GM19023 (cell line): ENCODE results near the gene BSPRY.
"Not testable (repeated sequence)": the region's sequence is repeated elsewhere in the genome, so short reads cannot be mapped to it uniquely, and the experiment has no call there.

ENCODE experiments used
- ATAC-seq: cut with Tn5 transposase; IDR thresholded peaks from one replicate; pipeline ENCODE4 v1.9.1; 2021; ENCODE audit warnings: mild to moderate bottlenecking, moderate library complexity; ENCODE audit not compliant: unreplicated experiment

The BSPRY gene

DNA sequence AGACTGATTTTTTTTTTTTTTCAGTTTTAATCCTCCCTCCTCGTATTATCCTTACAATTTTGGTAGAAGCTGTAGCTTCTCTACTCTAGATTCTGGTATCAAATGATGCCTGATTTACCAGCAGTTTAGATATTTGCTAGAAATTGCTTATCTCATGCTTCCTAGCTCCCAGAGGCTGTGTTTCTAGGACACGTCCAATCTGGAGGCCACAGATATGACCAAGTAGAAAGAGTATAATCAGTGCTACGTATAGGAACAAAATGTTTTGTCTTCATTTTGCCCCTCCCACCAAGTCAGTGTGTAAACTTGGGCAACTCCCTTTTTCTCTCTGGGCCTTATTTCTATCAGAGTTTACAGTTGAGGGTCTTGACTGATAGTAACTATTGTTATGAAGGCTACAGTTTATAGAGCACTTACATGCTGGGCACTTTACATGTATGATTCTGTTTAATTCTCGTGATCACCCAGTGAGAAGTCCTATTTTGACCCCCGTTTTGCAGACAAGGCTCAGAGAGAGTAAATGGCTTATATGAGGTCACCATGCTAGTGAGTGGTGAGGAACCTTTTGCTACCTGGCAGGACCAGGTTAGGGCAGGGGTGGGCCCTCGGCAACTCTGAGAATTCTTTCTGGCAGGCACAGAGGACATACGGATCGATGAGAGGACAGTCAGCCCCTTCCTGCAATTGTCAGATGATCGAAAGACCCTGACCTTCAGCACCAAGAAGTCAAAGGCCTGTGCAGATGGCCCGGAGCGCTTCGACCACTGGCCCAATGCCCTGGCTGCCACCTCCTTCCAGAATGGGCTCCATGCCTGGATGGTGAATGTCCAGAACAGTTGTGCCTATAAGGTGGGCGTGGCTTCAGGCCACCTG is 19.9 kb downstream of the BSPRY start:
- no peak for ATAC-seq

DNA sequence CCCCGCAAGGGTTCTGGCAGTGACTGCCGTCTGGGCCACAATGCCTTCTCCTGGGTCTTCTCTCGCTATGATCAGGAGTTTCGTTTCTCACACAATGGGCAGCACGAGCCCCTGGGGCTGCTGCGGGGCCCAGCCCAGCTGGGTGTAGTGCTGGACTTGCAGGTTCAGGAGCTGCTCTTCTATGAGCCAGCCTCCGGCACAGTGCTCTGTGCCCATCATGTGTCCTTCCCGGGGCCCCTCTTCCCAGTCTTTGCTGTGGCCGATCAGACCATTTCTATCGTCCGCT is 20.5 kb downstream of the BSPRY start:
- no peak for ATAC-seq

DNA sequence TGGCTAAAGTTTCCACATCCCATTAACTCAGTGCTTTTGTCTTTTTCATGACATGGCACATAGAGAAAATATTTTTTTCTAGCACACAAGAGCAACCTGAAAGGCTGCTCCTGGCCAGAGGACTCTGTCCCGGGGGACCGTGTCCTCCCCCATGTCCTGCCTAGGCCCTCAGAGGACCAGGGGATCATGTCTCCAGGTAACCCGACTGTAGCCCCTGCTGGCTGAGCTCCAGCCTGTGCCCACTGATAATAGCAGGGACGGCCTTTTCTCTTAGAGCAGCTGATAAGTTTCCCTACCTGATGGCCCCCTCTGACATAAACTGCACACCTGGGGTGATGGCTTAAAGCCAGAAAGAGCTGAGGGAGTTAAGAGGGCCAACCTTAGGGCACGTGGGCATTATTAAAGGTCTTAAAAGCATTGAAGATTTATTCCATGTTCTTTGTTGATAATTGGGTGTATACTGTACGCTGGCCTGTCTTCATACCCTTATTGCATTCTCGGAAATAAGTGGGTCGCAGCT is 21.5 kb downstream of the BSPRY start:
- ATAC-seq = no peak

- ATAC-seq = no peak
These were observed 22.7 kb downstream of the BSPRY start for GRCh38 chr9:113372059-113372458.

DNA sequence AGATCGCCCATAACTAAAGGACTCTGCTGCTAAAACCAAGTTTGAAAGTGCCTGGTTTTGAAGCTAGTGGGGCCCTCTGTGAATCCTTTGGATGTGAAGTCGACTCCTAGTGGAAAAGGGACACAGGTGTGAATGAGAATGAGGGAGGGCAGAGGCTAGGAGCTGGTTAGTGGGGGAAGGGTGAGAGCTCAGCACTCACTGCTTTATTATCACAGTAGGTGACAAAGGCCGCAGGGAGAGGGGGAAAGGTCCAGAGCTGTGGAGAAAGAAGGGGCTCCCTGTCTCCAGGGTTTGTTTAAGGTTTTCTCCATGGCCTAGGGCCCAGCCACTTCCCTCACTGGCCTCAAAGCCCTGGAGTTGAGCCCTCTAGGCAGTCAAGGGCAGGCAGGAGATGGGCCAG is 23.9 kb downstream of the BSPRY start:
- ATAC-seq = no peak

- no peak for ATAC-seq
These were observed 24.5 kb downstream of the BSPRY start for GRCh38 chr9:113373676-113374392.

- ATAC-seq = no peak
These were observed 26.0 kb downstream of the BSPRY start for GRCh38 chr9:113375057-113376023.

DNA sequence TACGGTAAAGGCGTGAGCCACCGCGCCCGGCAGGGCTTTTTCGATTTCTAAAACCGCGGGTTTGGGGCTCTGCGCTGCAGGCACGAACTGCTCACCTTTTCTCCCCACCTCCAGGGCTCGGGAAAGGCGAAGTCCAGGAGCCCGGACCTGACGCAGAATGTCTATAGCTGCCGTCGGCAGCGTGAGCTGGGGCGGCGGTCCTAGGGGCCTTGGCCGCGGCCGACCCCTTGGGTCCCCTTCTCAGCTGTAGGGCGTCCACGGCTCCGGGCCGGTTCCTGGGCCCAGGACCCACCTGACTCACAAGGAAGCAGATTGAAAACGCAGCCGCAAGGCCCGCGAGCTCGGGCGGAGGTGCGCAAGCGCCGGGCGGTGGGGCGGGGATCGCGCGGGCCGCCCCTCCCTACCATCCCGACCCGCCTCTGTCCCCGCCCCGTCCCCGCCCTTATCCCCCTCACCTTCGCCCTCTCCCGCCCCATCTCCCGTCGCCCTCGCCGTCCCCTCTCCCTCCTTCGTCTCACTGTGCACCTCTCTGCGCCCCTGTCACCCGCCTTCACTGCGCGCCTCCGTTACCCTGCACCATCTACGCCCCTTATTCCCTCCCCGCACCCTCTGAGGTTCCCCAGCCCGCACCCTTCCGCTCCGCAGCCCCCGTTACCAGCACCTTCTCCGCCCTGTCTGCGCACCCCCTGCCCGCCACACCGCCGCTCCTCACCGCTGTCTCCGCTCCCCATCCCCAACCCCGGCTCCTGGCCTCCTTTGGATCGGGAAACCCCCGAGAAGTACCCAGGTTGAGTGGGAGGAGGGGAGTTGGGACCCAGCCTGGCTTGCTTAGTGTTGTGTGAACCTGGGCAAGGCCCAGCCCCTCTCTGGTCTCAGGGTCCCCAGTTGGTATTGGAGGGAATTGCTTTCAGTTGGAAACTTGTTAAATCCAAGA is 27.6 kb downstream of the BSPRY start, which contains the start of gene HDHD3:
Gene HDHD3 (minus strand): TSS at position 353 of the 934 bp plus-strand sequence. CDS start 2,632 bp downstream, outside the sequence.
- ATAC-seq = peak; percentile 75

DNA sequence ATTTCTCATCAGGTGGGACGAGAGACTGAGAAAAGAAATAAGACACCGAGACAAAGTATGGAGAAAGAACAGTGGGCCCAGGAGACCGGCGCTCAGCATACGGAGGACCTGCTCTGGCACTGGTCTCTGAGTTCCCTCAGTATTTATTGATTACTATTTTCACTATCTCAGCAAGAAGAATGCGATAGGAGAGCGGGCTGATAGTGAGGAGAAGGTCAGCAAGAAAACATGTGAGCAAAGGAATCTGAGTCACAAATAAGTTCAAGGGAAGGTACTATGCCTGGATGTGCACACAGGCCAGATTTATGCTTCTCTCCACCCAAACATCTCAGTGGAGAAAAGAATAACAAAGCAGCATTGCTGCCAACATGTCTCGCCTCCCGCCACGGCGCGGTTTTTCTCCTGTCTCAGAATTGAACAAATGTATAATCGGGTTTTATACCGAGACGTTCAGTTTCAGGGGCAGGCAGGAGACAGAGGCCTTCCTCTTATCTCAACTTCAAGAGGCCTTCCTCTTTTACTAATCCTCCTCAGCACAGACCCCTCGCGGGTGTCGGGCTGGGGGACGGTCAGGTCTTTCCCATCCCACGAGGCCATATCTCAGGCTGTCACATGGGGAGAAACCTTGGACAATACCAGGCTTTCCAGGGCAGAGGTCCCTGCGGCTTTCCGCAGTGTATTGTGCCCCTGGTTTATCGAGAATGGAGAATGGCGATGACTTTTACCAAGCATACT is 29.9 kb downstream of the BSPRY start:
- not testable (repeated sequence) for ATAC-seq

- not testable (repeated sequence) for ATAC-seq
These were observed 30.5 kb downstream of the BSPRY start for GRCh38 chr9:113379829-113380210.

GRCh38 chr9:113380869-113381378 is 31.6 kb downstream of the BSPRY start:
- ATAC-seq = peak; percentile 49

GRCh38 chr9:113381441-113381840 is 32.1 kb downstream of the BSPRY start:
- not testable (repeated sequence) for ATAC-seq

- ATAC-seq = no peak
These were observed 32.6 kb downstream of the BSPRY start for GRCh38 chr9:113381909-113382411.

- no peak for ATAC-seq
These were observed 37.4 kb downstream of the BSPRY start for GRCh38 chr9:113386571-113387393.

DNA sequence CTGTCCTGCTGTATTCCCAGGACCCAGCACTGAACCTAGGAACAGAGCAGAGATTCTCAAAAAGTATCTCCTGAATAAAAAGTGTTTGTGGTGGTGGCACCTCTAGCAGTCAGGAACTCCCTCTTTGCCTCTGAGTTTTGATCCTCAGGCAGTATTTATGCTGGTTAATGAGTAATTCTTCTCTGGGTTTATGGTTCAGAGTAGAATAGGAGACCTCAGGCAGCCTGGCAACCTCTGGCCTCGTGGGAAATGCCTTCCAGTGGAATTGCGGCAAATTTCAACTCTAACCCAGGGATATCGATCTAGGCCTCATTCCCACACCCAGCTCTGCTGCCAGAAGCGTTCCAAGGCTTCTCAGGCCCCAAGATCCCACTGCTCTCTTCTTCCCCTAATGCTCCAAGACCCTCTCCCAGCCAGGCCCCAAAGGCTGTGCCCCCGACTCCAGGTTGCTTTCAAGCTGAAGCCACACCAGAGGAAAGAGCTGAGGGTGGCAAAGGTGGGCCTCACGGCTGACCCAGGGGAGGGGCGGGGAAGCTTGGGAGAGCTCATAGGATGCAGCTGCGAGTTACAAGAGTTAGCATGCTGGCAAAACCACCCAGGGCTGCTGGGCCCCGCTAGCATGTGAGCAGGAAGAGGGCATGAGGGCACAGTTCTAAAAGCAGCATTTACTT is 38.4 kb downstream of the BSPRY start:
- no peak for ATAC-seq

GRCh38 chr9:113388833-113389232 is 39.5 kb downstream of the BSPRY start:
- ATAC-seq = no peak

DNA sequence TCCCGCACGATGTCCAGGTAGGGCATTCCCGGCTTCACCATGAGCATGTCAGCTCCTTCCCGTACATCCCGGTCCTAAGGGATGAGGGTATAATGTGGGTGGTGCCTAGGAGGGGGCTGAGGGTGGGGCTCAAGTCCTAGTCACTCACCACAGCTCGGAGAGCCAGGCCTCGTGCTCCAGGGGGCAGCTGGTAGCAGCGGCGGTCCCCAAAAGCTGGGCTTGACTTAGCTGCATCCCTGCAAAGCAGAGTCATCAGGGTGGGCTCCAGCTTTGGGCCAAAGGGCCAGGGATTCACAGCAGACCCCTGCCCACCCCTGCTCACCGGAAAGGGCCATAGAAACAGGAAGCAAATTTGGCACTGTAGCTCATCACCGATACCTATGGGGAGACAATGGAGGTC is 40.1 kb downstream of the BSPRY start:
- no peak for ATAC-seq
